ENCODE measurements around the gene ZRANB3. TPM values are rescaled to one million over a fixed set of nuclear protein-coding genes. Genes with fewer than 3 reads are reported as not detected.
"Not testable (repeated sequence)": the region's sequence is repeated elsewhere in the genome, so short reads cannot be mapped to it uniquely, and the experiment has no call there.

ZRANB3 gene
- total RNA-seq, 2 experiments from 2014 or later, result 13.4 to 16.2 TPM

DNA sequence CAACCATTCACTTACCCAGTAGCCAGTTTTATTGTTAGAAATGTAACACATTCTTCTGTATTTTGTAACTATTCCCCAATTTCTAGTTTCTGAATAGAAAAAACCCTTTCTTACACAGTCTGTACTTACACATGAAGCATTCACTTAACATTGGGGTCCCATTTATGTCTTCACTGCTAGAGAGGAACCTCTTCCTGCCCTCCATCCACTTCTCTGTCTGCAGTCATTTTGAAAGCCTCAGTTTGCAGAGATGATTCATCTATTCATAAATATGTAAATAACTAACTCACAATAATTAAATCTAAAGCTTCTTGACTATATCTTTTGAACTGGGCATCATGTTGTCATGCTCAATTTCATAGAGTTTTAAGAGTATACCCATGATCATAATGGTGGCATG lies 55.9 kb downstream of the ZRANB3 start:
- H3K4me3 Mint-ChIP-seq, result no peak overlapping the region
- POLR2A ChIA-PET, result no interaction called here
- no peak for DNase-seq
- no peaks in the 10 kb centered on the region for H3K9me3 Mint-ChIP-seq
- no peaks in the 10 kb centered on the region for H3K36me3 Mint-ChIP-seq
- CTCF ChIA-PET, result interaction anchor here (3.5 kb wide), 1 partner anchor 235 kb away, joined by 38 read pairs; no protein-coding TSS in a partner anchor
- no peak overlapping the region for H3K27ac Mint-ChIP-seq
- no peaks in the 10 kb centered on the region for H3K27me3 Mint-ChIP-seq
- H3K4me1 Mint-ChIP-seq (ENCODE audit: low read depth), result no peaks in the 10 kb centered on the region
- intact Hi-C loops (cut with micrococcal nuclease), result no loop called here

GRCh38 chr2:135473567-135473966 lies 57.5 kb downstream of the ZRANB3 start:
- Mint-ChIP-seq H3K4me1 (ENCODE audit: low read depth) (no peaks in the 10 kb centered on the region), H3K27ac (no peak overlapping the region), H3K9me3 (no peaks in the 10 kb centered on the region), H3K27me3 (no peaks in the 10 kb centered on the region), H3K36me3 (no peaks in the 10 kb centered on the region), H3K4me3 (no peak overlapping the region)
- POLR2A ChIA-PET, result no interaction called here
- intact Hi-C loops (cut with micrococcal nuclease), result loop anchor here (1.0 to 5.0 kb wide), 2 partner anchors 128 to 324 kb away; no protein-coding TSS in a partner anchor
- DNase-seq, result peak; percentile 42
- CTCF ChIA-PET, result interaction anchor here (0.6 to 3.5 kb wide), 10 partner anchors 59 to 324 kb away, joined by 3 to 38 read pairs (median 4); no protein-coding TSS in a partner anchor

- Mint-ChIP-seq H3K27ac (no peak overlapping the region), H3K4me1 (ENCODE audit: low read depth) (no peaks in the 10 kb centered on the region), H3K4me3 (no peak overlapping the region), H3K27me3 (no peaks in the 10 kb centered on the region), H3K36me3 (no peaks in the 10 kb centered on the region), H3K9me3 (no peaks in the 10 kb centered on the region)
- CTCF ChIA-PET, result no interaction called here
- intact Hi-C loops (cut with micrococcal nuclease), result loop anchor here (5.0 kb wide), 1 partner anchor 326 kb away; no protein-coding TSS in a partner anchor
- DNase-seq, result no peak
- POLR2A ChIA-PET, result no interaction called here
These were observed 59.9 kb downstream of the ZRANB3 start for GRCh38 chr2:135471106-135471505.

GRCh38 chr2:135457279-135457678 lies 73.7 kb downstream of the ZRANB3 start:
- no peaks in the 10 kb centered on the region for H3K27me3 Mint-ChIP-seq
- H3K4me3 Mint-ChIP-seq, result no peak overlapping the region
- H3K36me3 Mint-ChIP-seq, result peaks cover 18% of the 10 kb centered on the region
- ChIA-PET CTCF (interaction anchor here (0.6 kb wide), 1 partner anchor 1005 kb away, joined by 3 read pairs; no protein-coding TSS in a partner anchor), POLR2A (no interaction called here)
- DNase-seq, result no peak
- H3K27ac Mint-ChIP-seq, result no peak overlapping the region
- H3K9me3 Mint-ChIP-seq, result peaks cover 28% of the 10 kb centered on the region
- intact Hi-C loops (cut with micrococcal nuclease), result no loop called here
- H3K4me1 Mint-ChIP-seq (ENCODE audit: low read depth), result no peaks in the 10 kb centered on the region

DNA sequence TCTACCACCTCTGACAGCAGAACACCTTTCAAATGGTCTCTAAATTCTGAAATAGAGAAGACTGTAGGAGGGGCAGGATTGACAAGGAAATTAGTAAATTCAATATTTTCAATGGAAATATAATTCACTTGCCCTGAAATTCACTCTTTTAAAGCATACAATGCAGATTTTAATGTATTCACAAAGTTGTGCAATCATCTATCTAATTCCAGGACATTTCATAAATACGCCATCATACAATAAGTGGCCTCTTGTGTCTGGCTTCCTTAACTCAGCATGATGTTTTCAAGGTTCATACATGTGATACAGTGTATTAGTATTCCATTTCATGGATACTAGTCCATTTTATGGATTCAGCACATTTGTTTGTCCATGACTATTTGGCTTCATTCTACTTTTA lies 74.2 kb downstream of the ZRANB3 start:
- CTCF ChIA-PET, result interaction anchor here (0.6 kb wide), 1 partner anchor 1006 kb away, joined by 3 read pairs; no protein-coding TSS in a partner anchor
- no peaks in the 10 kb centered on the region for H3K27me3 Mint-ChIP-seq
- no peak overlapping the region for H3K27ac Mint-ChIP-seq
- intact Hi-C loops (cut with micrococcal nuclease), result no loop called here
- DNase-seq, result no peak
- peaks cover 33% of the 10 kb centered on the region for H3K9me3 Mint-ChIP-seq
- POLR2A ChIA-PET, result no interaction called here
- H3K4me3 Mint-ChIP-seq, result no peak overlapping the region
- H3K36me3 Mint-ChIP-seq, result peaks cover 19% of the 10 kb centered on the region
- no peaks in the 10 kb centered on the region for H3K4me1 Mint-ChIP-seq (ENCODE audit: low read depth)

- no peak overlapping the region for H3K27ac Mint-ChIP-seq
- no peaks in the 10 kb centered on the region for H3K27me3 Mint-ChIP-seq
- intact Hi-C loops (cut with micrococcal nuclease), result no loop called here
- H3K9me3 Mint-ChIP-seq, result peaks cover 37% of the 10 kb centered on the region
- peaks cover 23% of the 10 kb centered on the region for H3K36me3 Mint-ChIP-seq
- no peaks in the 10 kb centered on the region for H3K4me1 Mint-ChIP-seq (ENCODE audit: low read depth)
- no peak overlapping the region for H3K4me3 Mint-ChIP-seq
- CTCF ChIA-PET, result no interaction called here
- no peak for DNase-seq
- POLR2A ChIA-PET, result no interaction called here
These were observed 74.6 kb downstream of the ZRANB3 start for GRCh38 chr2:135456431-135456830.

DNA sequence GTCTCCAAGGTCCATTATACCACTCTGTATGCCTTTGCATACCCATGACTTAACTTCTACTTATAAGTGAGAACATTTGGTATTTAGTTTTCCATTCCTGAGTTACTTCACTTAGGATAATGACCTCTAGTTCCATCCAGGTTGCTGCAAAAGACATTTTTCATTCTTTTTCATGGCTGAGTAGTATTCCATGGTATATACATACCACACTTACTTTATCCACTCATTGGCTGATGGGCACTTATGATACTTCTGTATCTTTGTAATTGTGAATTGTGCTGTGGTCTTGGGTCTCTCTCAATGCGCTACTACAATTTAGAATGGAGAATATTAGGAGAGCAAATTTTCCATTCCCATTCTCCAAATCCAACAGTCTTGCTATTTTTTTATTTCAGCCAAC lies 76.4 kb downstream of the ZRANB3 start:
- Mint-ChIP-seq H3K9me3 (peaks cover 44% of the 10 kb centered on the region), H3K36me3 (peaks cover 28% of the 10 kb centered on the region), H3K27ac (no peak overlapping the region), H3K4me3 (no peak overlapping the region), H3K27me3 (no peaks in the 10 kb centered on the region), H3K4me1 (ENCODE audit: low read depth) (no peaks in the 10 kb centered on the region)
- ChIA-PET POLR2A (no interaction called here), CTCF (no interaction called here)
- intact Hi-C loops (cut with micrococcal nuclease), result no loop called here
- no peak for DNase-seq

GRCh38 chr2:135453027-135453426 lies 78.0 kb downstream of the ZRANB3 start:
- peaks cover 28% of the 10 kb centered on the region for H3K36me3 Mint-ChIP-seq
- POLR2A ChIA-PET; H3K4me1 Mint-ChIP-seq (ENCODE audit: low read depth); DNase-seq; intact Hi-C loops (cut with micrococcal nuclease); CTCF ChIA-PET; H3K4me3 Mint-ChIP-seq; H3K27me3 Mint-ChIP-seq; H3K27ac Mint-ChIP-seq: not testable (repeated sequence)
- peaks cover 44% of the 10 kb centered on the region for H3K9me3 Mint-ChIP-seq

- peaks cover 24% of the 10 kb centered on the region for H3K36me3 Mint-ChIP-seq
- intact Hi-C loops (cut with micrococcal nuclease), result no loop called here
- H3K4me3 Mint-ChIP-seq, result no peak overlapping the region
- POLR2A ChIA-PET, result no interaction called here
- H3K27ac Mint-ChIP-seq, result no peak overlapping the region
- H3K4me1 Mint-ChIP-seq (ENCODE audit: low read depth), result no peaks in the 10 kb centered on the region
- no peaks in the 10 kb centered on the region for H3K27me3 Mint-ChIP-seq
- H3K9me3 Mint-ChIP-seq, result peaks cover 44% of the 10 kb centered on the region
- CTCF ChIA-PET, result no interaction called here
- no peak for DNase-seq
These were observed 79.1 kb downstream of the ZRANB3 start for GRCh38 chr2:135451966-135452365.

DNA sequence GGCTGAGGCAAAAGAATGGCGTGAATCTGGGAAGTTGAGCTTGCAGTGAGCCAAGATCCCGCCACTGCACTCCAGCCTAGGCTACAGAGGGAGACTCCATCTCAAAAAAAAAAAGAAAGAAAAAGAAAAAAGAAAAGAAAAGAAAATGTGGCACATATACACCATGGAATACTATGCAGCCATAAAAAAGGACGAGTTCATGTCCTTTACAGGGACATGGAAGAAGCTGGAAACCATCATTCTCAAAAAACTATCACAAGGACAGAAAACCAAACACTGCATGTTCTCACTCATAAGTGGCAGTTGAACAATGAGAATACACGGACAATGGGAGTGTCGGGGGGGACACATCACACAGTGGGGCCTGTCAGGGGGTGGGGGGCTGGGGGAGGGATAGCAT lies 88.0 kb downstream of the ZRANB3 start:
- DNase-seq; H3K36me3 Mint-ChIP-seq; H3K27me3 Mint-ChIP-seq; H3K27ac Mint-ChIP-seq; H3K4me3 Mint-ChIP-seq; POLR2A ChIA-PET; intact Hi-C loops (cut with micrococcal nuclease); CTCF ChIA-PET; H3K4me1 Mint-ChIP-seq (ENCODE audit: low read depth): not testable (repeated sequence)
- H3K9me3 Mint-ChIP-seq, result peaks cover 10% of the 10 kb centered on the region

DNA sequence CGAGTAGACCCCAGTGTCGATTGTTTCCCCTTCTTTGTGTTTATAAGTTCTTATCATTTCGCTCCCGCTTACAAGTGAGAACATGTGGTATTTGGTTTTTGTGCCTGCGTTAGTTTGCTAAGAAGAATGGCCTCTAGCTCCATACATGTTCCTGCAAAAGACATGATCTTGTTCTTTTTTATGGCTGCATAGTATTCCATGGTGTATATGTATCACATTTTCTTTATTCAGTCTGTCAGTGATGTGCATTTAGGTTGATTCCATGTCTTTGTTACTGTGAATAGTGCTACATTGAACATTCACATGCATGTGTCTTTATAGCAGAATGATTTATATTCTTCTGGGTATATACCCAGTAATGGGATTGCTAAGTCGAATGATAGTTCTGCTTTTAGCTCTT lies 95.9 kb downstream of the ZRANB3 start:
- H3K9me3 Mint-ChIP-seq; DNase-seq; H3K36me3 Mint-ChIP-seq; intact Hi-C loops (cut with micrococcal nuclease); H3K4me1 Mint-ChIP-seq (ENCODE audit: low read depth); H3K27me3 Mint-ChIP-seq; POLR2A ChIA-PET; H3K4me3 Mint-ChIP-seq; H3K27ac Mint-ChIP-seq; CTCF ChIA-PET: not testable (repeated sequence)

DNA sequence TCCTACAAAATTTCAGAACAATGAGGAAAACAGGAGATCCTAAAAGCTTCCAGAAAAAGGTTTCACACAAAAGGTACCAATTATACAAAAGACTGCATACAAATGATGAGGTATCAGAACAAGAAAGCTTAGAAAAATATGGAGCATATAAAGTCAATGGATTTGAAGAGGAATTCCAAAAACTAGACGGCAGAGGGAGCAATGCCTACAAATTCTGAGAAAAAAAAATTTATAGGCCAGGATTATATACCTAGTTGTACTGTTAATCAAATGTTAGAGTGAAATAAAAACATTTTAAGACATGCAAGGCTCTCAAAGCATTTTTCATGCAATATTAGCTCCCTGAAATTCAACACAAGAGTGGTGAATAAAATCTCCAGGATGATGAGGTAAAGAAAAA lies 106.2 kb downstream of the ZRANB3 start:
- H3K4me1 Mint-ChIP-seq (ENCODE audit: low read depth), result peaks cover 2% of the 10 kb centered on the region
- H3K36me3 Mint-ChIP-seq, result peaks cover 34% of the 10 kb centered on the region
- intact Hi-C loops (cut with micrococcal nuclease), result no loop called here
- CTCF ChIA-PET, result no interaction called here
- no peak overlapping the region for H3K27ac Mint-ChIP-seq
- no peaks in the 10 kb centered on the region for H3K27me3 Mint-ChIP-seq
- peaks cover 28% of the 10 kb centered on the region for H3K9me3 Mint-ChIP-seq
- no peak overlapping the region for H3K4me3 Mint-ChIP-seq
- POLR2A ChIA-PET, result no interaction called here
- DNase-seq, result no peak

DNA sequence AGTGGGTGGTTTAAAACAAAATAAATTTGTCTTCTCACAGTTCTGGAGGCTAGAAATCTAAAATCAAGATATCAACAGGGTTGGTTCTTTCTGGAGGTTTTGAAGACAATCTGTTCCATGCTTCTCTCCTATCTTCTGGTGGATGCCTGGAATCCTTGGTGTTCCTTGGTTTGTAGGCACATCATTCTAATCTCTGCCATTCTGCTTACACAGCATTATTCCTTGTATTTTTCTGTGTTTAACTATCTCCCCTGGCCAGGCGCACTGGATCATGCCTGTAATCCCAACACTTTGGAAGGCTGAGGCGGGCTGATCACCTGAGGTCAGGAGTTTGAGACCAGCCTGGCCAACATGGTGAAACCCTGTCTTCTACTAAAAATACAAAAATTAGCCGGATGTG lies 108.1 kb downstream of the ZRANB3 start:
- ChIA-PET POLR2A (no interaction called here), CTCF (no interaction called here)
- Mint-ChIP-seq H3K27me3 (no peaks in the 10 kb centered on the region), H3K27ac (no peak overlapping the region), H3K4me3 (no peak overlapping the region), H3K9me3 (peaks cover 24% of the 10 kb centered on the region), H3K36me3 (peaks cover 19% of the 10 kb centered on the region), H3K4me1 (ENCODE audit: low read depth) (peaks cover 2% of the 10 kb centered on the region)
- DNase-seq, result no peak
- intact Hi-C loops (cut with micrococcal nuclease), result no loop called here
